Measurements from ENCODE around the gene HSPA4. TPM values are rescaled to one million over a fixed set of nuclear protein-coding genes. Genes with fewer than 3 reads are reported as not detected.

Gene HSPA4
- total and polyA plus RNA-seq, 2 of the 13 experiments (the other 11 are each of a cell fraction or from before 2014, with no cell fraction given), result 36.6 to 231 TPM

DNA sequence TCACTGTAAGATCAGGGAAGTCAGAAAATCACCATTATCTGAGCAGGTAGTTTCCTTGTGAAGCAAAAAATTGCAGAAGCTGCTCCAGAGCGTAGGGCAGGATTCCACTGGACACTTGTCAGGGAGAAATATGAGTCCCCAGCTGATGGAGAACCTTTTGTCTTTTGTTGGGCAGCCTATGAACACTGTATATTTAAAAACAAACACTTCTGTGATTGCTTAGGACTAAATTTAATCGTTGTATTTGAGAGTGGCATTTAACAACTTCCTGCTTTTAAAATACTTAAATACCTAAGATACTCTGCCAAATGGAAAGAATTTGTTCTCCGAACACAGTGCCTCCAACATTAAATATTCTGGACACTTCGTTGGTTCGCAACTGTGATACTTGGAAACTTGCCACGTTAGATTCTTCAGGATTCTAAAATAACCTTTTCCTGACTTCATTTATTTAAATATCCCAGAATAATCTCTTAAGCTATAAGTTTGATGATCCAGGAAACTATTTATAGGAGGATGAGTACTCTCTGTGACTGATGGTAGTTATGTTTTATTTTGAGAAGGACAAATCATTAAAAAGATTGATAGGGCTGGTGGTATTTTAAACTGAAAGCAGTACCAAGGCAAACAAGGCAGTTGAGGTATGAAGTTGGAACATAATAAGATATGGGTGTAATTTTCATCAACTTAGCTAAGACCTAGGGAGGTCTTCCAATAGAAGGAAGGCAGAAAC lies 2.7 kb upstream of the HSPA4 start:
- peaks cover 34% of the 10 kb centered on the region for H3K79me2 ChIP-seq (ENCODE audit: insufficient read depth, low read length)
- H3K36me3 ChIP-seq (replicated peaks in 1 of 2; ENCODE audit: control insufficient read depth in 1 of 2, insufficient read depth in 2 of 2, low read length in 2 of 2), result no peaks in the 10 kb centered on the region
- H3K9ac ChIP-seq (ENCODE audit: insufficient read depth, low read depth, low read length), result peak overlapping the region; percentile 49
- no peak overlapping the region for H2AFZ ChIP-seq (ENCODE audit: low read length)
- BruUV-seq (replicated peaks), result no TSS peak
- 19% methylated on average over 6 of the region's 6 CpGs for WGBS (ENCODE audit: low lambda C conversion rate)
- ATAC-seq (no peak), FAIRE-seq (no peak), DNase-seq (ENCODE audit: low spot score) (no peak)
- intact Hi-C loops (cut with micrococcal nuclease; ENCODE audit: unreplicated experiment), result no loop called here
- peak overlapping the region; percentile 100 for H3K27ac ChIP-seq (ENCODE audit: extremely low read length, insufficient read depth, low read length)
- ChIA-PET CTCF (ENCODE audit: low intra/inter-chr PET ratio, low total read pairs) (no interaction called here), POLR2A (interaction anchor here (1.0 to 5.9 kb wide), 11 partner anchors 10 to 210 kb away, joined by 3 to 116 read pairs (median 6); partner anchors contain the start of genes AFF4 and ZCCHC10)
- in situ Hi-C loops (cut with HindIII; ENCODE audit: extremely low pct_ligation_motif_present, low pct_unique_long_range_greater_than_20kb), result no loop called here
- peaks cover 7% of the 10 kb centered on the region for H4K20me1 ChIP-seq (ENCODE audit: insufficient read depth, low read length)
- H3K27me3 ChIP-seq (ENCODE audit: control insufficient read depth in 1 of 2, insufficient read depth in 2 of 2, low read length in 2 of 2), result no peaks in the 10 kb centered on the region; a peak in 1 of 5 replicates
- H3K9me3 ChIP-seq (ENCODE audit: low read length), result no peaks in the 10 kb centered on the region
- peaks cover 48% of the 10 kb centered on the region for H3K4me1 ChIP-seq (ENCODE audit: insufficient read depth, low read length)
- H3K4me3 ChIP-seq (replicated peaks in 1 of 3; ENCODE audit: insufficient read depth in 1 of 3, low read depth in 2 of 3, low read length in 3 of 3), result peak overlapping the region; percentile 10 to 39 (median 23); a peak in 3 of 6 replicates
- H3K4me2 ChIP-seq (ENCODE audit: low read depth, low read length), result peak overlapping the region; percentile 78
- TF ChIP-seq, protein P1, sequence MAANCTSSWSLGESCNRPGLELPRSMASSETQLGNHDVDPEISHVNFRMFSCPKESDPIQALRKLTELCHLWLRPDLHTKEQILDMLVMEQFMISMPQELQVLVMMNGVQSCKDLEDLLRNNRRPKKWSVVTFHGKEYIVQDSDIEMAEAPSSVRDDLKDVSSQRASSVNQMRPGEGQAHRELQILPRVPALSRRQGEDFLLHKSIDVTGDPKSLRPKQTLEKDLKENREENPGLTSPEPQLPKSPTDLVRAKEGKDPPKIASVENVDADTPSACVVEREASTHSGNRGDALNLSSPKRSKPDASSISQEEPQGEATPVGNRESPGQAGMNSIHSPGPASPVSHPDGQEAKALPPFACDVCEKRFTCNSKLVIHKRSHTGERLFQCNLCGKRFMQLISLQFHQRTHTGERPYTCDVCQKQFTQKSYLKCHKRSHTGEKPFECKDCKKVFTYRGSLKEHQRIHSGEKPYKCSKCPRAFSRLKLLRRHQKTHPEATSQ (CRISPR knock-in tag; IDR thresholded peaks at IDR 0.05; ENCODE audit: borderline replicate concordance), result no peak
- TF ChIP-seq, protein P2, sequence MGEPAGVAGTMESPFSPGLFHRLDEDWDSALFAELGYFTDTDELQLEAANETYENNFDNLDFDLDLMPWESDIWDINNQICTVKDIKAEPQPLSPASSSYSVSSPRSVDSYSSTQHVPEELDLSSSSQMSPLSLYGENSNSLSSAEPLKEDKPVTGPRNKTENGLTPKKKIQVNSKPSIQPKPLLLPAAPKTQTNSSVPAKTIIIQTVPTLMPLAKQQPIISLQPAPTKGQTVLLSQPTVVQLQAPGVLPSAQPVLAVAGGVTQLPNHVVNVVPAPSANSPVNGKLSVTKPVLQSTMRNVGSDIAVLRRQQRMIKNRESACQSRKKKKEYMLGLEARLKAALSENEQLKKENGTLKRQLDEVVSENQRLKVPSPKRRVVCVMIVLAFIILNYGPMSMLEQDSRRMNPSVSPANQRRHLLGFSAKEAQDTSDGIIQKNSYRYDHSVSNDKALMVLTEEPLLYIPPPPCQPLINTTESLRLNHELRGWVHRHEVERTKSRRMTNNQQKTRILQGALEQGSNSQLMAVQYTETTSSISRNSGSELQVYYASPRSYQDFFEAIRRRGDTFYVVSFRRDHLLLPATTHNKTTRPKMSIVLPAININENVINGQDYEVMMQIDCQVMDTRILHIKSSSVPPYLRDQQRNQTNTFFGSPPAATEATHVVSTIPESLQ (CRISPR knock-in tag; conservative IDR thresholded peaks at IDR 0.05), result no peak
- 0 out of 2 replicates have a peak, but pooled peaks have one; percentile 3 for TF ChIP-seq TAF1 (CRISPR knock-in tag; IDR thresholded peaks at IDR 0.05)
- TF ChIP-seq KLF11 (CRISPR knock-in tag; IDR thresholded peaks at IDR 0.05), result 0 out of 2 replicates have a peak, but pooled peaks have one; percentile 3
- TF ChIP-seq MZF1 (CRISPR knock-in tag; IDR thresholded peaks at IDR 0.05; ENCODE audit: borderline replicate concordance), result peak; percentile 93
- TF ChIP-seq ZNF616 (CRISPR knock-in tag; IDR thresholded peaks at IDR 0.05; ENCODE audit: low read depth), result no peak
- TF ChIP-seq, protein P3, sequence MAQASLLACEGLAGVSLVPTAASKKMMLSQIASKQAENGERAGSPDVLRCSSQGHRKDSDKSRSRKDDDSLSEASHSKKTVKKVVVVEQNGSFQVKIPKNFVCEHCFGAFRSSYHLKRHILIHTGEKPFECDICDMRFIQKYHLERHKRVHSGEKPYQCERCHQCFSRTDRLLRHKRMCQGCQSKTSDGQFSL (CRISPR knock-in tag; IDR thresholded peaks at IDR 0.05), result no peak
- 0 out of 2 replicates have a peak, but pooled peaks have one; percentile 2 for TF ChIP-seq GATAD1 (CRISPR knock-in tag; IDR thresholded peaks at IDR 0.05)
- peak; percentile 26; the same call in 1 of the 2 replicates for TF ChIP-seq SOX5 (CRISPR knock-in tag; IDR thresholded peaks at IDR 0.05; ENCODE audit: borderline replicate concordance)
- no peak for TF ChIP-seq NCOA2 (CRISPR knock-in tag; IDR thresholded peaks at IDR 0.05)
- TF ChIP-seq, protein P4, sequence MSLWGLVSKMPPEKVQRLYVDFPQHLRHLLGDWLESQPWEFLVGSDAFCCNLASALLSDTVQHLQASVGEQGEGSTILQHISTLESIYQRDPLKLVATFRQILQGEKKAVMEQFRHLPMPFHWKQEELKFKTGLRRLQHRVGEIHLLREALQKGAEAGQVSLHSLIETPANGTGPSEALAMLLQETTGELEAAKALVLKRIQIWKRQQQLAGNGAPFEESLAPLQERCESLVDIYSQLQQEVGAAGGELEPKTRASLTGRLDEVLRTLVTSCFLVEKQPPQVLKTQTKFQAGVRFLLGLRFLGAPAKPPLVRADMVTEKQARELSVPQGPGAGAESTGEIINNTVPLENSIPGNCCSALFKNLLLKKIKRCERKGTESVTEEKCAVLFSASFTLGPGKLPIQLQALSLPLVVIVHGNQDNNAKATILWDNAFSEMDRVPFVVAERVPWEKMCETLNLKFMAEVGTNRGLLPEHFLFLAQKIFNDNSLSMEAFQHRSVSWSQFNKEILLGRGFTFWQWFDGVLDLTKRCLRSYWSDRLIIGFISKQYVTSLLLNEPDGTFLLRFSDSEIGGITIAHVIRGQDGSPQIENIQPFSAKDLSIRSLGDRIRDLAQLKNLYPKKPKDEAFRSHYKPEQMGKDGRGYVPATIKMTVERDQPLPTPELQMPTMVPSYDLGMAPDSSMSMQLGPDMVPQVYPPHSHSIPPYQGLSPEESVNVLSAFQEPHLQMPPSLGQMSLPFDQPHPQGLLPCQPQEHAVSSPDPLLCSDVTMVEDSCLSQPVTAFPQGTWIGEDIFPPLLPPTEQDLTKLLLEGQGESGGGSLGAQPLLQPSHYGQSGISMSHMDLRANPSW (CRISPR knock-in tag; IDR thresholded peaks at IDR 0.05; ENCODE audit: borderline replicate concordance), result peak; percentile 20; the same call in 1 of the 2 replicates
